Activated CD8-positive, alpha-beta T cell treated with anti-CD3 and anti-CD28 coated beads, Interleukin-2, amount 10 ng/mL, durations not matched to agents 7 days and 5 days (primary cell): Measurements from ENCODE around the gene HIVEP3. TPM values are rescaled to one million over a fixed set of nuclear protein-coding genes. Genes with fewer than 3 reads are reported as not detected.

Experiments
- ATAC-seq: fragments of 150-1000 bp; cut with Tn5 transposase; one replicate; pipeline ENCODE4 v1.10.0; 2021; ENCODE audit warnings: moderate library complexity
- CTCF ChIA-PET: fragments of 350-600 bp; sonication (Branson Sonifier 250); formaldehyde crosslinking; loops from one replicate; lab custom pipeline; 2021; ENCODE audit warnings: antibody characterized with exemption; lab: Charles Lee
- POLR2A ChIA-PET: fragments of 350-600 bp; sonication (Branson Sonifier 250); formaldehyde crosslinking; loops from one replicate; lab custom pipeline; 2021; ENCODE audit warnings: antibody characterized with exemption; lab: Charles Lee
- DNase-seq: peaks from one replicate; pipeline ENCODE4 v3.0.0-alpha.2; 2020
- H3K27ac Mint-ChIP-seq: one replicate; pipeline ENCODE4 v1.8.0; 2021; ENCODE audit warnings: mild to moderate bottlenecking, mixed read lengths
- H3K27me3 Mint-ChIP-seq: one replicate; pipeline ENCODE4 v1.8.0; 2021; ENCODE audit warnings: low read depth, mixed read lengths
- H3K36me3 Mint-ChIP-seq: one replicate; pipeline ENCODE4 v1.8.0; 2021; ENCODE audit warnings: low read depth, mixed read lengths
- H3K4me1 Mint-ChIP-seq: one replicate; pipeline ENCODE4 v1.8.0; 2021; ENCODE audit warnings: low read depth, mixed read lengths
- H3K4me3 Mint-ChIP-seq: one replicate; pipeline ENCODE4 v1.8.0; 2021; ENCODE audit warnings: mild to moderate bottlenecking, mixed read lengths
- H3K9me3 Mint-ChIP-seq: one replicate; pipeline ENCODE4 v1.8.0; 2022; ENCODE audit warnings: mixed read lengths; ENCODE audit not compliant: insufficient read depth
- total RNA-seq, 2 experiments: library from RNA; stranded (reverse); gene quantifications; one replicate each; pipeline ENCODE4 v1.2.3, GENCODE V29; 2021

The HIVEP3 gene
- total RNA-seq, 2 experiments from 2014 or later = 10.8 to 11.8 TPM

DNA sequence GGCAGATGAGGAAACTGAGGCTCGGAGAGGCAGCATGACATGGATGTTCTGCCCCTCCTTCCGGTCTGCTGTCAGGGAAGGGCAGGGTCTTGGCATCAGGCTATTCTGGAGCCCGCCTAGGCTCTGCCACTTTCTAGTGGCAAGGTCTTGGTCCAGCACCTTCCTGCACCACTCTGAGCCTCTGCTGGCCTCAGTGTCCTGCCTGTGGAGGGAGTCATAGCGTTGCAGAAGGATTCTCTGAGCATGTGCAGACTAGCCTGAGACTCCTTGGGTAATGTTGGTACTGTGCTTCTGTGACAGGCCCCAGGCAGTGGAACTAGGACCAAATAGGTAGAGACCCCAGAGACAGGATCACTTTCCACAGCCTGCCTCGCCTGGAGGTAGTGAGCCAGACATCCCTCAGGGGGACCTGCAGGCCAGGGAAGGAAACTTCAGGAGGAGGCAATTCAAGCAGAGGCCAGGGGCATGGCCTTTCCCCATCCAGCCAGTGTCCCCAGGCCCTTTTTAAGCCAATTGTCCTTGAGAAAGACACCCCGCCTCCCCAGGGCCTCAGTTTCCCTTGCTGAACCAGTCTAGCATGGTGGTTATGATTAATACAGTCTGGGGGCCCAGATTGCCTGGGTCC is 444.9 kb downstream of the HIVEP3 start:
- Mint-ChIP-seq H3K4me1 (no peaks in the 10 kb centered on the region), H3K4me3 (no peak overlapping the region), H3K9me3 (no peaks in the 10 kb centered on the region), H3K27ac (no peak overlapping the region), H3K36me3 (no peaks in the 10 kb centered on the region), H3K27me3 (no peaks in the 10 kb centered on the region)
- DNase-seq = no peak
- CTCF ChIA-PET = interaction anchor here (1.6 kb wide), 1 partner anchor 19 kb away, joined by 3 read pairs; no protein-coding TSS in a partner anchor
- POLR2A ChIA-PET = no interaction called here
- no peak for ATAC-seq

DNA sequence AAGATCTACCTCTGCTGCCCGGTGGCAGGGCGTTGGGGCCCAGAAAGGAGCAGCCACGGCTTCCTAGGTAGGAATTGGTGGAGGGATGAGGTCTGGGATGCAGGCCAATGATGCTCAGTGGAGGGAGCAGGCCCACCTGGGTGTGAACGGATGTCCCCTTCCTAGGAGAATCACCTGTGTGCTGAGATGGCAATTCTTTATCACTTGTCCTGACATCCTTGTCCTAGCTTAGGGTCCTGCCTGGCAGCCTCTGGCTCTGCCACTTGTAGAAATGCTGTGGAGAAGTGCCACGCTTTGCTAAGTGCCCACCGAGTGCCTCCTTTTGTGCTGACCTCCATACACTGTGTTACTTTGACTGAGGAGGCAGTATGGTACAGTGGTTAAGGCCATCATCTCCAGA is 447.1 kb downstream of the HIVEP3 start:
- POLR2A ChIA-PET = no interaction called here
- ATAC-seq (no peak), DNase-seq (no peak)
- Mint-ChIP-seq H3K4me3 (no peak overlapping the region), H3K27ac (no peak overlapping the region), H3K27me3 (no peaks in the 10 kb centered on the region), H3K4me1 (no peaks in the 10 kb centered on the region), H3K36me3 (no peaks in the 10 kb centered on the region), H3K9me3 (no peaks in the 10 kb centered on the region)
- CTCF ChIA-PET = no interaction called here

DNA sequence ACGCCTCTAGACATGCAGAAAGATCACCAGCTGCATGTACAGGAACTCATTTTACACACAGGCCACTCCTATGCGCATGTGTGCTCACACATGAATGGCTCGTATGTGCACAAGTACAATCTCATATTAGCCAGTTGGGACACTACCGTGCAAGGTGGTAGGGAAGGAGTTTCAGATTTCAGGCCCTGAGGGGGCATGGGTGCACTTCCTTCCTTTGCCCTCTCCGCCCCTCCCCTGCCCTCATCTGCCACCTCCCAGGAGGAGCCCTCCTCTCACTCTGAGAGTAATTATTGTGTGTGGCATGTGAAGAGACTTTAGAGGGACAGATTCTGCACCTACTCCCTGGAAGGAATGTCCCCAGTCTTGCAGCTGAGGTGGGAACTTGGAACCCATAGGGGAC is 449.0 kb downstream of the HIVEP3 start:
- ATAC-seq (no peak), DNase-seq (no peak)
- H3K4me3 Mint-ChIP-seq = no peak overlapping the region
- H3K36me3 Mint-ChIP-seq = no peaks in the 10 kb centered on the region
- POLR2A ChIA-PET = no interaction called here
- no peaks in the 10 kb centered on the region for H3K9me3 Mint-ChIP-seq
- H3K27me3 Mint-ChIP-seq = no peaks in the 10 kb centered on the region
- CTCF ChIA-PET = no interaction called here
- H3K27ac Mint-ChIP-seq = no peak overlapping the region
- no peaks in the 10 kb centered on the region for H3K4me1 Mint-ChIP-seq

DNA sequence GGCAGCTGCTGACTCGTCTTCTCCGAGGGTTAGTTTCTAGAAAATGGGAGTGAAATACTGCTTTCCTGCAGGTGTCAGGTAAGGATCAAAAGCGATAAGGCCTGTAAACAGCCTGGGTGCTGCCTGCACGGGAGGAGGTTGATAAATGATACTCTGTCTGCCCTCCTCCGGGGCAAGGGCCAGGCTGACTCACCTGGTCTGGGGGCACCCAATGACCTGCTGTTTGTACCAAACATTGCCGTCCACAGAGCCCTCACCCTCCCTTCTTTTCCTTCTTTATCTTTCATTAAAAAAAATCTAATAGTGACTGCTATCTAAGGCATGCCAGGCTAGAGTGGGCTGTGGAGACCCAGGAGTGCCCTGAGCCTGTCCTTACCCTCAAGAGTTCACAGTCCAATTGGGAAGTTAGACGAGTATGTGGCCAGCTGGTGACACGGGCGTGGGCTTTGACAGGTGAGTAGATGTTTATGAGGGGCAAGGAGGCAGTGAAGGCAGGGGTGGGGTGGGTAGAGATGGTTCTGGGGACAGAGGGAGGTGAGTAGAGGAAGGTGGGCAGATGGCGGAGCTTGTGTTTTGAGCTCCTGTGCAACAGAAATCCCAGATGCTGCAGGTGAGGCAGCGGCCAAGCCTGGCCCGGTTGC is 450.5 kb downstream of the HIVEP3 start:
- no peaks in the 10 kb centered on the region for H3K36me3 Mint-ChIP-seq
- no peak overlapping the region for H3K4me3 Mint-ChIP-seq
- H3K27me3 Mint-ChIP-seq = no peaks in the 10 kb centered on the region
- ChIA-PET CTCF (no interaction called here), POLR2A (no interaction called here)
- ATAC-seq = no peak
- no peaks in the 10 kb centered on the region for H3K4me1 Mint-ChIP-seq
- no peak overlapping the region for H3K27ac Mint-ChIP-seq
- H3K9me3 Mint-ChIP-seq = no peaks in the 10 kb centered on the region
- DNase-seq = no peak

DNA sequence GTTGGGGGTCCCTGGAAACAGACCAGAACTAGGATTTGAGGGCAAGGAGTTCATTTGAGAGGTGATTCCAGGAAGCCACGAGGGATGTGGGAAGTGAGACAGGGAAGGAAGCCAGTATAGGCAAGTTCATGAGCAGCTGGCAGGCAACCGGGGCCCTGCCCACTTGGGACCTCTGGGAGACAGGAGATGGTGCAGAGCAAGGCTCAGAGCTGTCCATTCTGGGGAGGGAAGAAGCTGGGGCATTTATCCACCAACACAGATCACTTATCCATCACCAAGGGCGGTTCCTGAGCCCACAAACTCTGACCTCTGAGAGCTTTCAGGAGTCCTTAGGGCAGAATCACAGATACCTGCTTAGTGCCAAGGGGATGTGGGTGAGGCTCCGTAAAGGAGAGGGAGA is 451.0 kb downstream of the HIVEP3 start:
- no peak for DNase-seq
- ChIA-PET CTCF (no interaction called here), POLR2A (no interaction called here)
- Mint-ChIP-seq H3K27me3 (no peaks in the 10 kb centered on the region), H3K36me3 (no peaks in the 10 kb centered on the region), H3K27ac (no peak overlapping the region), H3K4me1 (no peaks in the 10 kb centered on the region), H3K4me3 (no peak overlapping the region), H3K9me3 (no peaks in the 10 kb centered on the region)
- ATAC-seq = no peak

DNA sequence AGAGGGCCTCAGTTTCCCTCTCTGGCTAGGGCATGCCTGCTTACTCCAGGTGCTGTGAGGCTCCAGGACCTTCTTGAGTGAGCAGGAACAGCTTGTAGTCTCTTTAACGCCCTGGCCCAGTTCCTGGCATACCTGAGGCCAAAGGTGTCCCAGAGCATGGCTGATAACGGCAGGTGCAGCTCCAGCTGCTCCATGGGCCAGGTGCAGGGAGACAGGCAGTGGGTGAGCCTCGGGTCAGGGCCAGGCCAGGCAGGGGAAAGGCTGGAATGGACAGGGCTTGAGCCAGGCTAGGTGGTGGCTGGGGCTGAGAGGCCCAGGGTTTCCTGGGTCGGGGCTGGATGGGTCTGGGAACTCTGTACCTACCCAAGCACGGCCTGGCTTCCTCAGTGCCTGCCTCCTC is 452.6 kb downstream of the HIVEP3 start:
- H3K27ac Mint-ChIP-seq = no peak overlapping the region

DNA sequence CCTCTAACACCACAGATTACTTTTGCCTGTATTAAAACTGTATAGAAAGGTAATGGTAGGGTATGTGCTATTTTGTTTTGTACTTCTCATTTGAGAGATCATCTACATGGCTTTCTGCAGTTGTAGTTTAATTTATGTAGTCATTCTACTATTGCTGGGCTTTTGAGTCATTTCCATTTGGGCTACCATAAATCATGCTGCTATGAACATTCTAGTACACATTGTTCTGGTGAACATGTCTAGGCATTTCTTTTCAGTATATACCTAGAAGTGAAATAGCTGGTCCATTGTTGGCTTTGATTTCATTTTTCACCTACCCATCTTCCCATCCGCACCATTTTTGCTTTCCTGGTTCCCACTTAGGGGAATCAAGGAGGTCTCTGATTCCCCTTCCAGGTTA is 453.0 kb downstream of the HIVEP3 start:
- Mint-ChIP-seq H3K36me3 (no peaks in the 10 kb centered on the region), H3K27ac (no peak overlapping the region), H3K27me3 (no peaks in the 10 kb centered on the region), H3K4me3 (no peak overlapping the region), H3K4me1 (no peaks in the 10 kb centered on the region), H3K9me3 (no peaks in the 10 kb centered on the region)
- CTCF ChIA-PET = no interaction called here
- POLR2A ChIA-PET = no interaction called here
- ATAC-seq (no peak), DNase-seq (no peak)

More for the DNA sequence above, 452.6 kb downstream of the HIVEP3 start:
- no peaks in the 10 kb centered on the region for H3K27me3 Mint-ChIP-seq
- ChIA-PET POLR2A (no interaction called here), CTCF (interaction anchor here (0.7 kb wide), 1 partner anchor 18 kb away, joined by 3 read pairs; the partner anchor contains the start of gene EDN2)
- H3K4me3 Mint-ChIP-seq = no peak overlapping the region
- no peaks in the 10 kb centered on the region for H3K4me1 Mint-ChIP-seq
- H3K36me3 Mint-ChIP-seq = no peaks in the 10 kb centered on the region
- no peak for DNase-seq
- no peaks in the 10 kb centered on the region for H3K9me3 Mint-ChIP-seq
- no peak for ATAC-seq

DNA sequence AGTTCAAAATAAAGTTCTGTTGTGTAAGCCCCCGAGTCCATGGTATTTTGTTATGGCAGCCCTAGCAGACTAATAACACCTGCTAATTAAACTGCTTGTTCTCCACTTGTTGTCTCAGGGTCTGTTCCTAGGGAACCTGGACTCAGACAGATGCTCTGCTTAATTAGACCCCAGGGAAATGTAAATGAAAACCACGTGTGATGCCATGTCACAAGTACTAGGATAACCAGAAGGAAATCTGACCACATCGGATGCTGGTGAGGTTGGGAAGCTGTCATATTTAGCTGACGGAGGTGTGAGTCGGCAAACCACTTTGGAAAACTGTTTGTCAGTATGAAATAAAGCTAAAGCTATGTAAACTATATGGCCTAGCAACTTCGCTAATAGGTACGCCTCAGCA is 453.8 kb downstream of the HIVEP3 start:
- ChIA-PET POLR2A (no interaction called here), CTCF (no interaction called here)
- H3K9me3 Mint-ChIP-seq = no peaks in the 10 kb centered on the region
- no peak overlapping the region for H3K4me3 Mint-ChIP-seq
- no peak overlapping the region for H3K27ac Mint-ChIP-seq
- no peak for ATAC-seq
- no peaks in the 10 kb centered on the region for H3K27me3 Mint-ChIP-seq
- no peaks in the 10 kb centered on the region for H3K36me3 Mint-ChIP-seq
- no peaks in the 10 kb centered on the region for H3K4me1 Mint-ChIP-seq
- no peak for DNase-seq

DNA sequence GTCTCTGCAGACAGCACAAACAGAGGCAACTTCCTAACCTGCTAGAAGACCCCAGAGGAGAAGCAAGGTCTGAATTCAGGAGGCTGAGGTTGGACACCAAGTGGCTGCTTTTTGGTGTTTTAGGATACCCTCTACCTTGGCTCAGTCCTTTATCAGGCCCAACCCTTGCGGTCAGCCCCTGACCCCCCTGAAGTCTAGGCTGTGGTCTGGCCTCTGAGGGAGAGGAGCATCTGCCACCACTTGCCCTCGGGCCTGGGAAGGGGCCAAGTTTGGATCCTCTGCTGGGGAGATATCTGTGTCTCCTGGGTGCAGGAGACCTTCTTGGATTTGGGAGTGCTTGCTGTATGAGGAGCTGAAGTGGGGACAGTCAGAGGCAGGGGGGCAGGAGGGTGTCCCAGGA is 455.2 kb downstream of the HIVEP3 start:
- no peaks in the 10 kb centered on the region for H3K4me1 Mint-ChIP-seq
- POLR2A ChIA-PET = no interaction called here
- no peaks in the 10 kb centered on the region for H3K9me3 Mint-ChIP-seq
- CTCF ChIA-PET = interaction anchor here (1.1 kb wide), 1 partner anchor 29 kb away, joined by 3 read pairs; no protein-coding TSS in a partner anchor
- no peak overlapping the region for H3K4me3 Mint-ChIP-seq
- H3K27me3 Mint-ChIP-seq = no peaks in the 10 kb centered on the region
- H3K27ac Mint-ChIP-seq = no peak overlapping the region
- H3K36me3 Mint-ChIP-seq = no peaks in the 10 kb centered on the region
- ATAC-seq (no peak), DNase-seq (no peak)

DNA sequence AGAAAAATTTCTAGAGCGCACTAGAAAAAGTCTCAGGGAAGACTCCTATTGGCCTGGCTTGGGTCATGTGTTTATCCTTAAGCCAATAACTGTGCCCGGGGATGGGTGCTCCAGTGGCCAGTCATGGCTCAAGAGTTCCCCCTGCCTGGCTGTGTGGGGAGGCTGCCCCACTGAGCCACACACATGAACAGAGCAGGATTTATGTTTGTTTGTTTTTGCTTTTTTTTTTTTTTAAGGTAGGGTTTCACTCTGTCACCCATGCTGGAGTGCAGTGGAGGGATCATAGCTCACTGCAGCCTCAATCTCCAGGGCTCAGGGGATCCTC is 456.1 kb downstream of the HIVEP3 start:
- ChIA-PET CTCF (no interaction called here), POLR2A (no interaction called here)
- no peak for ATAC-seq
- Mint-ChIP-seq H3K27ac (no peak overlapping the region), H3K4me3 (no peak overlapping the region), H3K27me3 (no peaks in the 10 kb centered on the region), H3K9me3 (no peaks in the 10 kb centered on the region), H3K4me1 (no peaks in the 10 kb centered on the region), H3K36me3 (no peaks in the 10 kb centered on the region)
- DNase-seq = no peak

DNA sequence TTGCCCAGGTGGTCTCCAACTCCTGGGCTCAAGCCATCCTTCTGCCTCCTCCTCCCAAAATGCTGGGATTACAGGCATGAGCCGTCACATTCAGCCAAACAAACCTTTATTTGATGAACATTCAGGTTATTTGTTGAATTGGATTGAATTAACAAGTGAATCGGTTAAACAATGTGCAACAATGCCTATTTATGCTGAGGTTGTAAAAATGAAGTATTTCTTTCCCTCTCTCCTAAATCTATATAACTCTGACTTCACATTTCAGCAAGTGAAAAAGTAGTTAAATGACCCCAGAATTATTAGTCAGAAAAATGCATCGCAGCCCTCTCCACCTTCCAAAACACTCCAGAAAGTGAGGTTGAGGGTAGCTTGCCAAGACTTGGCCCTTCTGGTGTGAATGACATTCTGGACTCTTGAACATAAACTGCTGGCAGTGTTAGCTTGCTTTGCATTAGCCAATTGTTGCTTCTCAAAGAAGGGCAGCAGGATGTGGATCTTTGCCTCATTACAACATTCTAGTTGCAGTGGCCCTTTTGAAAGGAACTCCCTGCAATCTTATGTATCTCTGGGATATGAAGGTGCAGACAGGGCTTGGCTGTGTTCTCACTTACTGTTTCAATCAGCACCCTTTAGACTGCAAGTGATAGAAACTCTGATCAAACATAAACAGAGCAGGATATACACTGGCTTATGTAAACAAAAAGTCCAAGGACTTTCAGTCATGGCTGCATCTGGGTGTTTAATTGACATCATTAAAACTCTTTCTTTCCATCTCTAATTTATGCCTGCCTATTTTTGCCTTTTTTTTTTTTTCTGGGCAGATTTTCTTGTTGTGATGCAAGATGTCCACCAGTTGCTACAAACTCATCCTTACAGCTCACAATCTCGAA is 456.7 kb downstream of the HIVEP3 start:
- ATAC-seq (no peak), DNase-seq (no peak)
- H3K4me3 Mint-ChIP-seq = no peak overlapping the region
- H3K27me3 Mint-ChIP-seq = no peaks in the 10 kb centered on the region
- H3K27ac Mint-ChIP-seq = no peak overlapping the region
- H3K9me3 Mint-ChIP-seq = no peaks in the 10 kb centered on the region
- H3K4me1 Mint-ChIP-seq = no peaks in the 10 kb centered on the region
- POLR2A ChIA-PET = no interaction called here
- H3K36me3 Mint-ChIP-seq = no peaks in the 10 kb centered on the region
- CTCF ChIA-PET = no interaction called here
